GM18511 (cell line): Measurements from ENCODE around the gene C4orf33.
"Not testable (repeated sequence)": the region's sequence is repeated elsewhere in the genome, so short reads cannot be mapped to it uniquely, and the experiment has no call there.

Experiments
- ATAC-seq: cut with Tn5 transposase; IDR thresholded peaks from one replicate; pipeline ENCODE4 v1.9.1; 2021; ENCODE audit warnings: mild to moderate bottlenecking, moderate library complexity; ENCODE audit not compliant: unreplicated experiment

C4orf33 gene, protein sequence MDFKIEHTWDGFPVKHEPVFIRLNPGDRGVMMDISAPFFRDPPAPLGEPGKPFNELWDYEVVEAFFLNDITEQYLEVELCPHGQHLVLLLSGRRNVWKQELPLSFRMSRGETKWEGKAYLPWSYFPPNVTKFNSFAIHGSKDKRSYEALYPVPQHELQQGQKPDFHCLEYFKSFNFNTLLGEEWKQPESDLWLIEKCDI

DNA sequence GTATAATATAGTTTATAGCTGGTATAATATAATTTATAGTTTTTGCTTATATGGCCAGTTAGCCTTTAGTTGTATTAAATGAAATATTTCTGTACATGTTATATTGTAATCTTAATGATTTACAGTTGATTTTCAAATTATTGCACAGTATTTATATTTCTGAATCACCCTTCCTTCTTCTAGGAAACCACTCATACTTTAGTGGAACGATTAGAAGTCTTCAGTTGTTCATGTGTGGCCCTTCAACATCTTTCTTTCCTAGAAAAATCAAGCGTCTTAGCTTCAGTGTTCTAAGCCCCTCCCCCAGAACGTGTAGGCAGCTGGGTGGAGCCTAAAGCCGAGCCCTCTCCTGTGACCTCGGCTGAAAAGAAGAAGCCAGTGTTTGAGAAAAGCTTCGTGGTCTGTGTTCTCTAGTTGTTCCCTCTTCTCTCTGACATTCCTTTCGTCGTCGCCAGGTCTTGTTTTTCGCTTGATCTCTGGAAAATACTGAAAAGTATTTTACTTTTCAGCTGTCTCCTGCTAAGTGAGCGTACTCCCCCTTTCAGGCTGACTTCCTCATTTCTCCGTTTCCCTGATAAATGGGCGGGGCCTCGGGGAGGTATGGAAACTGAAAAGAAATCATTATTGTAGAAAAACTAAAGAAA is at the start of gene C4orf33:
Gene C4orf33 (plus strand): TSS at position 342 of the 644 bp plus-strand sequence. CDS start 6,459 bp downstream, outside the sequence.
- peak; percentile 48 for ATAC-seq

GRCh38 chr4:129059028-129059427 is 36.9 kb upstream of the C4orf33 start:
- no peak for ATAC-seq

DNA sequence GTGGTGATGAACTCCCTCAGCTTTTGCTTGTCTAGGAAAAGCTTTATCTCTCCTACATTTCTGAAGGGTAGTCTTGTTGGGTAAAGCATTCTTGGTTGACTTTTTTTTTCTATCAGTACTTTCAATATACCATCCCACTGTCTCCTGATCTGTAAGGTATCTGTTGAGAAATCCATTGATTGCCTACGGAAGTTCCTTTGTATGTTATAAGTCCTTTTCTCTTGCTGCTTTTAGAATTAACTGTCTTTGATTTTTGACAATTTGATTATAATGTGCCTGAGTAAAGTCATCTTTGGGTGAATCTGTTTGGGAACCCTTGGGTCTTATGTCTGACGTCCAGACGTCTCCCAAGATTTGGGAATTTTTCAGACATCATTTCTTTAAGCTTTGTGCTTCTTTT is 33.4 kb upstream of the C4orf33 start:
- ATAC-seq = no peak

DNA sequence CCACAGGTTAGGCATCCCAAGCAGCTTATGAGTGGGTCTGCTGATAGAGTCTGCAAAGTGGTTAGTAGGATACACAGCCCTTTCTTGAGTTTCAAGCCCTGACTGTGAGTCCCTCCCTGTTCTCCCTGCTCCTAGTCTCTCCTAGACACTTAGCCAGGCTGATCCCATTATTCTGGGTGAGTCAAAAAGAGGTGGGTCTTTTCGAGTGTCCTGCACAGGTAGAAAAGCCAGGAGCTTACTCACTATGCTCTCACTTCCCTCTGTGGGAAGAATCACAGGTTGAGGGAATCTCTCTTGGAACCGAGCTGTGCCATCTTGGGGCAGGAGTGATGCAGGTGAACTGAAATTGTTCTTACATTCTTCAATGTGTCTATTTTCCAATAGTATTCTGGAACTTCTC is 32.3 kb upstream of the C4orf33 start:
- no peak for ATAC-seq

- ATAC-seq = no peak
These were observed 31.2 kb upstream of the C4orf33 start for GRCh38 chr4:129064717-129065116.

GRCh38 chr4:129069537-129069936 is 26.4 kb upstream of the C4orf33 start:
- not testable (repeated sequence) for ATAC-seq

- ATAC-seq = no peak
These were observed 18.6 kb upstream of the C4orf33 start for GRCh38 chr4:129077326-129077725.

- ATAC-seq = no peak
These were observed 15.8 kb upstream of the C4orf33 start for GRCh38 chr4:129080129-129080528.

GRCh38 chr4:129082302-129082701 is 13.7 kb upstream of the C4orf33 start:
- no peak for ATAC-seq

DNA sequence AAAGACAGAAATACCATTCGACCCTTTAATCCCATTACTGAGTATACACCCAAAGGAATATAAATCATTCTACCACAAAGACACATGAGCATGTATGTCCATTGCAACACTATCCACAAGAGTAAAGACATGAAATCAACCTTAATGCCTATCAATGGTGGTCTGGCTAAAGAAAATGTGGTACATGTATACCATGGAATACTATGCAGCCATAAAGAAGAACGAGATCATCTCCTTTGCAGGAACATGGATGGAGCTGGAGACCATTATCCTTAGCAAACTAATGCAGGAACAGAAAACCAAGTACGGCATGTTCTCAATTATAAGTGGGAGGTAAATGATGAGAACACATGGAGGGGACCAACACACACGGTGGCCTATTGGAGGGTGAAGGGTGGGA is 10.5 kb upstream of the C4orf33 start:
- ATAC-seq = no peak

- no peak for ATAC-seq
These were observed 8.4 kb upstream of the C4orf33 start for GRCh38 chr4:129087516-129087915.

GRCh38 chr4:129092631-129093190 is 3.2 kb upstream of the C4orf33 start:
- no peak for ATAC-seq

GRCh38 chr4:129093191-129093920 is 2.6 kb upstream of the C4orf33 start, which contains the start of gene SCLT1:
Gene SCLT1 (minus strand): TSS chr4:129093539. CDS start chr4:129093103, 436 bp downstream.
- ATAC-seq = peak; percentile 89

GRCh38 chr4:129094347-129094746 is 1.6 kb upstream of the C4orf33 start:
- ATAC-seq = no peak

- no peak for ATAC-seq
These were observed 2.6 kb downstream of the C4orf33 start for GRCh38 chr4:129098531-129099001.

DNA sequence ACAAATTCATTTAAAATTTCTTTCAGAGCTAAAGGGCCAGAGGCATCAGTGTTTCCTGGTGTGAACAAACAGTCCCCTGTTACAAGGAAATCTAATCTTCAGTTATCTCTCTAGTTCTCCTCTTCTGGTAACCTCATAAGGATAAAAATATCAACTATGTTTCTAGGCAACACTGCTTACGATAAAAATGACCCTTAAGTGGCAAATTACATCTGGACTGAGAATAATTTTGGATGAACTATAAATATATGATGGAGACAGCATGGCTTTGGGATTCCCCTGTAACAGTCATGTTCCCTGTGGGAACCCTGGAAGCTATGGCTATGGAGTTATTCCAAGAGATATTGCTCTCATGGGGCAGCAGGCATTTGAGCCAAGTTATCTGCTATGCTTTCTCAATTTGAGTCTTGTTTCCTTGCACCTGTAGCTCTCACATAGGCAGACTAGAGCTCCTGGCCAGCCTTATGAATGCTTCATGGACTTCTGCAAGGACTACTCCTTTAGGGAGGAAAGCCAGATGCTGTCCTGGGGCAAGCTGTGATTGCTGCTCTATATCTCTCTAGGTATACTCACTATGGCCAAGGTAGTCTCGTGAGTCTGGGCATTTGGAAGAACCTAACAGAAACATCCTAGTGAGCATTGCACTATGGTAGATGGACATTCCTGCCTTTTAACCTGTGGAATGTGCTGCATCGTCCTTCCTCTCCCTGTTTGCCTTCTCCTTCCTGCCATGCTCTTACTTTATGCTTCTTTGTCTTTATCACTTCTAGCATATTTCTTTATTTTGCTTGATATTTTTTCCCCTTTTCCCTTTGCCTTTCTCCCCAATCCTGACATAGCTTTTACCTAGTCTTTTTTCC is 14.2 kb downstream of the C4orf33 start:
- ATAC-seq = no peak

- no peak for ATAC-seq
These were observed 15.0 kb downstream of the C4orf33 start for GRCh38 chr4:129110931-129111330.

- ATAC-seq = no peak
These were observed 16.0 kb downstream of the C4orf33 start for GRCh38 chr4:129111919-129112318.

GRCh38 chr4:129113434-129113833 is 17.5 kb downstream of the C4orf33 start:
- ATAC-seq = no peak

GRCh38 chr4:129113919-129114318 is 18.0 kb downstream of the C4orf33 start:
- ATAC-seq = no peak

DNA sequence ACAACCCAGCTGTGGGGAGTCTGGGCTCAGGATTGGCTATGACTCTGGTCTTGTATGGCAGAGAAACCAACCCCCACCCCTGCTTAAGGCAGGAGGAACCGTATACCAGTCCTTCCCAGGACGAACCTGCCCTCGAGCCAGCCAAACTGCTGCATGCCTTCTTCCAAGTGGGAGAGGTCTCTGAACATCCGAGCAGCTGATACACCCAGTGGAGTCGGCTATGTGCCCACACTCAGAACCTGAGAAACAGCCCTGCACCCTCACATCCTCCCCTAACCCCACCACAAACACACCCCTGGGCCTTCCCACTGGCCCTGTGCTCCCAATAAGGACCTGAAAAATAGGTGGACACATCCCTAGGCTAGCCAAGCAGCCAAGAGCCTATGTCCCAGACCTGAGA is 21.8 kb downstream of the C4orf33 start:
- ATAC-seq = no peak
